AG20443 (cell line): ENCODE results near the gene HLA-DRA.
"Not testable (repeated sequence)": the region's sequence is repeated elsewhere in the genome, so short reads cannot be mapped to it uniquely, and the experiment has no call there.

Experiments
- DNase-seq: peaks from one replicate; pipeline ENCODE4 v3.0.0; 2012; ENCODE audit warnings: low spot score, mixed read lengths

Gene HLA-DRA

DNA sequence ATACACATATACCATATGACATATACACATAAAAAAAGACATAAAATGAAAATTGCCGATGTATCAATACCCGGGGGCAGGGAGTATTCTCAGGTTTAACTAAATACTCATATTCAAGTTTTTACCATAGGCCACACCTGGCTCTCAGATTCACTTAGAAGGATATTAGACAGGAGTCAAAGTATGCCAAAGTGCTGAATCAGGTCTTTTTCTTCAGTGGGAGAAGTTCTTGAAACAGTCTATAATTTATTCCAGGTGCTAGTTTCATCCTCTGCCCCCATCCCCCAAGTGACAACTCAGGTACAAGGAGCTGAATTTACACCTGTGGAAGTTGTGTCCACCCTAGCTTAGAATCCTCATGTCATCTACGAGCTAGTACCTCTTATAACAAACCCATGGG is 8.5 kb upstream of the HLA-DRA start:
- no peak for DNase-seq

DNA sequence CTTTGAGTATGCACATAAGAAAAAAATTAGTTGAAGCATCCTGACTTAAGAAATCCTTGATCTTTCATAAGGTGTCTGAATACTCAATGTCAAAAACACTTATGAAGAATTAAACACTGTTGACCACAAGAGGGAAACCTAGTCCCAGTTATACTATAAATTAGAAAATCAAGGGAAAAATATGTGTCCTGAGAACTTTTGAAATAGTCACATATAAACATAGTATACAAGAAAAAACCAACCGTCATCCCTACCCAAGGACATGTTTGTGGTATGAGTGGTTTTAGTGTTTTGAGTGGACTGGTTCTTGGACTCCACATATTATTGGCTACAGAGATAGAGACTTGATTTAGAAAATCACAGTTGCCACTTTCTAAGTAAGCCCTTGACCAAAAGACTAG is 7.6 kb upstream of the HLA-DRA start:
- no peak for DNase-seq

DNA sequence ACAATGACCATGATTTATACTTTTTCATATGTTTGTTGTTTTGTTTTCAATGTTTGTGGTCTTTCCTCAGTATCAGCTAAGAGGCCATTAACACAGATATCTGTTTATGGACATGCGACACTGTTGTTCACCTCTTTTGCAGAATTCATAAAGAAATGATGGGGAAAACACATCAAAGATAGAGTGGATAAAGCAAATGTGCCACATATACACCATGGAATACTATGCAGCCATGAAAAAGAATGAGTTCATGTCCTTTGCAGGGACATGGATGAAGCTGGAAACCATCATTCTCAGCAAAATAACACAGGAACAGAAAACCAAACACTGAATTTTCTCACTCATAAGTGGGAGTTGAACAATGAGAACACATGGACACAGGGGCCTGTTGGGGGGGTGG is 5.7 kb upstream of the HLA-DRA start:
- DNase-seq, result not testable (repeated sequence)

DNA sequence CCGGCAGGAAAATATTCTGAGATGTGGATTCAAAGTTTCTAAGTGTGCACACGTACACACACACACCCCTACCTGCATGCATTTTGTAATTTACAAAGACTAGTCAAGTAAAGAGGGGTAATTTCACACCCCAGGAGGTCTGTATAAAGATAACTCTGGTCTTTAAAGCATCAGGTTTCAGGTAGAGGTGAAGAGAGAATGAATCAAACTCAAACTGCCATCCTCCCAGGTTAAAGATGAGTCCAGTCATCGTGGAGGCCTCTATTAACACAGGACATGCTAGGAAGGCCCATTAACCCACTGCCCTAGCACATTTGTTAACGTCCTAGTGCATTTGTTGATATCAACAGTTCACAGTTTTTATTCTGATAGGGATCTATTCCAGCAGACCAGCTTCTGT is 3.5 kb upstream of the HLA-DRA start:
- no peak for DNase-seq

DNA sequence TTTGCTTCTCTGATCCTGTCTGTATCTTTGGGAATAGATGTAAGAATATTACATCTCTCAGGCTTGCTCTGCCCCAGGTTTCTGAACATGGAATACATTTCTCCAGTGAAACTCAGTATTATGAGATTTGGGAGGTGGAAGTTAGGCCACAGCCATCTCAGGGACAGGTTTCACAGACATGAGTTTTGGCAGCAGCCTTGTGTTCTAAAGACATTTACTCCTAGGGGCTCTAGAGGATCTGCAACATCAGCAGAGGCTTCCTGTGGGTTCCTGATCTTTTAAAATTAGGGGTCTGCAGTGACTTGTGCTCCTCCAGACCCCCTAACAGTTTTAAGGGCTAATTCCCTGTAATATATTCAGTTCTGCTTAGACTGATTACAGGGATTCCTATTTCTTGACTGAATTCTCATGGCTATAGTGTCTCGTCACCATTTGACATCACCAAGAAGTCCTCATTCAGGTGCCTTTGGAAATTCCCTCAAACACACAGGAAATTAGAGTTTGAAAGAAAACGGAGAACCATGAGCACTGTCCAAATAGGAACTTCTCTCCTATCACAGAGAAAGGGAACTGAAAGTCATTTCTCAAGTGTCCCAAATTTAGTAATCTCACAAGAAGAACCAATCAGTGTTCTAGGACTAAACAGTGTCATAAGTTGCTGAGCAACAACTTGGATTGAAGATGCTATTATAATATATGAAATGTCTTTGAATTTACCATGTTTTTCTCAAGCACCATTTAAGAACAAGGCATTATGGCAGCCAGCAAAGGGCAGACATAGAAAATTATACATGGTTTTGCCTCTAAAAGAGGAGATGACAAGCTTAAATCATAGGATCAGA is 2.5 kb upstream of the HLA-DRA start:
- peak; percentile 22 for DNase-seq

DNA sequence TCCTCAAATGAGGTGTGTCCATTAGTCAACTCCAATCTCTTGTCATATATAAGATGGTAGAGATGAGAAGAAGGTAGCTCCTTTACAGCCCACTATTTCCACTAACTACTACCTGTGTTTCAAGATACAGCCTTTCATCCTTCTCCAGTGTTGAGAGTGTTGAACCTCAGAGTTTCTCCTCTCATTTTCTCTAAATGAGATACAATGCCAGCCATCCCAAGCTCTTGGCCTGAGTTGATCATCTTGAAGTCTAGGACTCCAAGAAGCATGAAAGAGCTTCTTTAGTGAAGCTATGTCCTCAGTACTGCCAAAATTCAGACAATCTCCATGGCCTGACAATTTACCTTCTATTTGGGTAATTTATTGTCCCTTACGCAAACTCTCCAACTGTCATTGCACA is 548 bp upstream of the HLA-DRA start:
- DNase-seq, result no peak

DNA sequence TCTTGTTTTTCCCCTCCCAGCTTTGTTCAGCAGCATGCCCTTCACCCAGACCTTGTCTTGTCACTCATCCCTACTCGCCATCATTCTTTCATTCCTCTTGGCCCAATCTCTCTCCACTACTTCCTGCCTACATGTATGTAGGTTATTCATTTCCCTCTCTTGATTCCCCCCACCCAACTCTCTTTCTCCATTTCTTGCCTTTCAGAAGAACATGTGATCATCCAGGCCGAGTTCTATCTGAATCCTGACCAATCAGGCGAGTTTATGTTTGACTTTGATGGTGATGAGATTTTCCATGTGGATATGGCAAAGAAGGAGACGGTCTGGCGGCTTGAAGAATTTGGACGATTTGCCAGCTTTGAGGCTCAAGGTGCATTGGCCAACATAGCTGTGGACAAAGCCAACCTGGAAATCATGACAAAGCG is 2.6 kb downstream of the HLA-DRA start:
- no peak for DNase-seq

DNA sequence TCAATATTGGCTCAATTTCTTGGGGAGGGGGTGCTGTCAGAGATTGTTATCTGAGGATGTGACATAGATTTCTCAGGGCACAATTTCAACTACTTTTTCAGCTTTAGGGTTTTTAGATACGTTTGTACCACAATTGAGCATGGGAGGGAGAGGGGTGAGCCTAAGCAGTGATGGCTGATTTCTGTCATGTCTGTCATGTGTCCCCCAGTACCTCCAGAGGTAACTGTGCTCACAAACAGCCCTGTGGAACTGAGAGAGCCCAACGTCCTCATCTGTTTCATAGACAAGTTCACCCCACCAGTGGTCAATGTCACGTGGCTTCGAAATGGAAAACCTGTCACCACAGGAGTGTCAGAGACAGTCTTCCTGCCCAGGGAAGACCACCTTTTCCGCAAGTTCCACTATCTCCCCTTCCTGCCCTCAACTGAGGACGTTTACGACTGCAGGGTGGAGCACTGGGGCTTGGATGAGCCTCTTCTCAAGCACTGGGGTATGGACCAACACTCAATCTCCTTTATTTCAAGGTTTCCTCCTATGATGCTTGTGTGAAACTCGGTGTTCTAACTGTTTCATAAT is 3.4 kb downstream of the HLA-DRA start:
- DNase-seq, result no peak

DNA sequence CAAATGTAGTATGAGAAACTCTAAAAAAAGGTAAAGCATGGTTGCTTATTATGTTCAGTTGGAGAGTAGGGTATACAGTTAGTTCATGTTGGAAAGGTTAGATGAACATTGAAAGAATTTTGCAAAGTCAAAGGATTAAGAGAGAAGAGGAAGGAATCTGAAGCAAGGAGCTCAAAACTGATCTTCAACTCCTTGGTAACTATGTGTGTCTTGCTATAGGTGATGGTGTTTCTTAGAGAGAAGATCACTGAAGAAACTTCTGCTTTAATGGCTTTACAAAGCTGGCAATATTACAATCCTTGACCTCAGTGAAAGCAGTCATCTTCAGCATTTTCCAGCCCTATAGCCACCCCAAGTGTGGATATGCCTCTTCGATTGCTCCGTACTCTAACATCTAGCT is 4.7 kb downstream of the HLA-DRA start:
- DNase-seq, result no peak

DNA sequence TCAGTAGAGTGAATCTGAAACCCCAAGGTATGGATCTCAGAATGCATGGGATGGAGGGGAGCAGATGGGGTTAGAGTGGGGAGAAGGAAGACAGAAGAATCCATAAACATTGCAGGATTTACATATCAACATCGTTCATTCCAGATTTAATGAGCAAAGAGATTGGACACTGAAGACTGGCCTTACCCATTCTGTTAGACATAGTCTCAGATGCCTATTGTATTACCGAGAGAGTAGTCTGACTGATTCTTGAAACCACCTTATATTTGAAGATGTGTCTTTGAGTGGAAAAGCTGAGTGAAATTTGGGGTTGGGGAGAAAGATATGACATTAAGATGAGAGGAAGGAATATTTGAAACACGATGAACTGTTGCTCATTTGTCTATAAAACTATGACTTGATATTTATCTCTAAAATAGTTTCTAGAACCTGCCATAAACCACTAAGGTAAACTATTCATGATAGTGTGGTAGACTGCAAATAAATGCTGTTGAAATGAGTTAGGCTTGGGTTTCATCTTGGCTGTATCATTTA is 5.7 kb downstream of the HLA-DRA start:
- no peak for DNase-seq

DNA sequence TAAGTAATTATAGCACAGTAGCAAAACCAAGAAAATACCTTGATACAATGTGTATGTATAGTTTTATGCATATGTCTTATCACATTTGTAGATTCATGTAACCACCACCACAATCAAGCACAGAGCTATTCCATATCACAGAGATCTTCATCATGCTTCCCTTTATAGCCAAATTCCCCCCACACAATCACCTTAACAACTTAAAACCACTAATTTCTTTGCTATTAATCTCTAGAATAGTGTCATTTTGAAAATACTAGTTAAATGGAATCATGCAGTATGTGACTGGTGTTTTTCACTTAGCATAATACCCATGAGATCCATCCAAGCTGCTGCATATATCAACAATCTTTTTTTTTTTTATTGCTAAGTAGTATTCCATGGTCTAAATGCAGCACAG is 8.2 kb downstream of the HLA-DRA start:
- DNase-seq, result no peak

DNA sequence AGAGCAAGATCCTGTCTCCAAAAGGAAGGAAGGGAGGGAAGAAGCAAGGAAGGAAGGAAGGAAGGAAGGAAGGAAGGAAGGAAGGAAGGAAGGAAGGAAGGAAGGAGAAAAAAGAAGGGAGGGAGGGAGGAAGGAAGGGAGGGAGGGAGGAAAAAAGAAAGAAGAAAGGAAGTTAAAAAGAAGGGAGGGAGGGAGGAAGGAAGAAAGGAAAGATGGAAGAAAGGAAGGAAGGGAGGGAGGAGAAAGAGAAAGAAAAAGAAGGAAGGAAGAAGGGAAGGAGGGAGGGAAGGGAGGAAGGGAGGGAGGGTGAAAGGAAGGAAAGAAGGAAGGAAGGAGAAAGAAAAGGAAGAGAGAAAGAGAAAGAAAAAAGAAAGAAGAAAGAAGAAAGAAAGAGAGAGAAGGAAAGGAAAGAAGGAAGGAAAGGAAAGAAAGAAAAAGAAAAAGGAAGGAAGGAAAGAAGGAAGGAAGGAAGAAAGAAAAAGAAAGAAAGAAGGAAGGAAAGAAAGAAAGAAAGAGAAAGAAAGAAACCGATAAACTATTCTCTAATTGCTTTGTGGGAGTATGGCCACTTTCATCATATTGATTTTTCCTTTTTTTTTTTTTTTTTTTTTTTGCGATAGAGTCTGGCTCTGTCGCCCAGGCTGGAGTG is 9.5 kb downstream of the HLA-DRA start:
- DNase-seq, result no peak

DNA sequence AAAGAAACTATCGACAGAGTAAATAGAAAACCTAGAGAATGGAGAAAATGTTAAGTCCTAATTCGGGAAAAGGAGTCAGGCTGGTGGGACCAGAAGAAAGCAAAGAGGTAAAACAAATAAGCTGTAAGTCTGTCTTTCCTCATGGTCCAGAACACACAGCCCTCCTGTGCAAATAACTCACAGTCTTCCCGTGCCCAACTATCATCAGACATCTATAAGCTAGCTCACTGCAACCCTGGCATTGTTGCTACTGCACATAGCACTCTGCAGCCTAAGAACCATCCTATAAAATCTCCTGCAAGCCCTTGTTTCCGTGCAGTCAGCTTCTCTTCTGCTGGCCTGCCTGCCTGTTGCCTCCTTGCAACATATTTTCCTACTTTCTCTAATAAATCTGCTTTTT is 17.4 kb downstream of the HLA-DRA start:
- DNase-seq, result no peak

DNA sequence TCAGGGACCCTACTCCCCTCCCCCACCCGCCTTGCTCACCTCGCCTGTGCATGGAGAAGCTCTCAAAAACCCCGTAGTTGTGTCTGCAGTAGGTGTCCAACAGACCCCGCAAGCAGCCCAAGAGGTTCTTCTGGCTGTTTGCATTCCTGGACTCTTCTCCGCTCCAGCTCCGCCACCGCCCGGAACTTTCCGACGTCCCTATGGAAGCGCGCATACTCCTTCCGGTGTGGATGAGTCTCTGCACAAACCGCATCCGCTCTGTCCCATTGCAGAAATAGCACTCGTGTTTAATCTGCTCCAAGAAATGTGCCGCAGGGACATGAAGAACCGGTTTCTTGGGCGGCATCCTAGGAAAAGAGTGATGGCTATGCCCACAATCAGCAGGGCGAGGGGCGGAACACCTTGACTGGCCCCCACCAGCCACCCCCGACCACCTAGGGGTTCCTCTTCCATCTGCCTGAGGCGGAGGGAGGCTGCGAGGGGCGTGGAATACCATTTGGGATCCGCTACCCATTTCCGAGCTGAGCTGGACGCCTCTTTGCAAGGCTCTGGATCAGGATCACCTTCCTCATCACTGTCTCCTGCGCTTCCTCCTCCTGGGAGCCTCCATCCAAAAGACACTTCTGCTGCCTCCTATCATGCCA is 20.2 kb downstream of the HLA-DRA start:
- DNase-seq, result no peak

DNA sequence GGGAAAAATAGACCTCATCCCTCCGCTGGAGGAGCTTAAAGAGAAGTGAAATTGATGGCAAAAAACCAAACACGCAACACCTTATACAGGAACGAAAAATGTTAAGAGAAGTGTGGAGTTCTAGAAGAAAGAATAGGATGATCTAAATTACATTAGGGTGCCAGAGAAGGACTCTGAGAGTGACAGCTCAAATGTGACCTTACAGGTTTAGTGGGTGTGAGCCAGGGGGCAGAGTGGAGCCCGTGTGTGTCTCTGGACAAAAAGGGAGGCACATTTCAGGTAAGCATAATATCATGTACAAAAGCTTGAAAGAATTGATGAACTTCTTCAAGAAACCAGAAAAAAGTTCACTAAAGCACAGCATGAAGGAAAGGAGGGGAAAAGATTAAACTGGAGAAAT is 20.8 kb downstream of the HLA-DRA start:
- no peak for DNase-seq

DNA sequence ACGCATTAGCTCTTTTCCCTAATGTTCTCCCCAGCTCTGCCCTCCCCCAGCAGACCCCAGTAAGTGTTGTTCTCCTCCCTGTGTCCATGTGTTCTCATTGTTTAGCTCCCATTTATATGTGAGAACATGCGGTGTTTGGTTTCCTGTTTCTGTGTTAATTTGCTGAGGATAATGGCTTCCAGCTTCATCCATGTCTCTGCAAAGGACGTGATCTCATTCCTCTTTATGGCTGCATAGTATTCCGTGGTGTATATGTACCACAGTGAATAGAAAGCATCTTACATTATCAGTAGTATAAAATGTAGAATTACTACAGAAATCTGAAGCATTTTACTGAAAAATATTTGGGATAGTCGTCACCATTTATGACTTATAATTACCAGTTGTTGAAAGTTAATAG is 21.8 kb downstream of the HLA-DRA start:
- no peak for DNase-seq

DNA sequence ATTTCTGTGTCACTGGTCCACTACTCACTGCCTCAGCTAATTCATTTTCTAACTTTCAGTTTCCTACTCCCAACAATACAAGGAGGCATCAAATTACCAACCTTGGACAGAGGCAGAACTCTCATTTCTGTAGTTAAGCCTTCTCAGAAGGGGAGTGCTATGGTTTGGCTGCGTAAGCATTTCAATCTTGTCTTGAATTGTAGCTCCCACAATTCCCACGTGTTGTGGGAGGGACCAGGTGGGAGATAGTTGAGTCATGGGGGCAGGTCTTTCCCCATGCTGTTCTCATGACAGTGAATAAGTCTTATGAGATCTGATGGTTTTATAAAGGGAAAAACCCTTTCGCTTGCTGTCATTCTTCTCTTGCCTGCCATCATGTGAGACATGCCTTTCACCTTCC is 22.9 kb downstream of the HLA-DRA start:
- no peak for DNase-seq

DNA sequence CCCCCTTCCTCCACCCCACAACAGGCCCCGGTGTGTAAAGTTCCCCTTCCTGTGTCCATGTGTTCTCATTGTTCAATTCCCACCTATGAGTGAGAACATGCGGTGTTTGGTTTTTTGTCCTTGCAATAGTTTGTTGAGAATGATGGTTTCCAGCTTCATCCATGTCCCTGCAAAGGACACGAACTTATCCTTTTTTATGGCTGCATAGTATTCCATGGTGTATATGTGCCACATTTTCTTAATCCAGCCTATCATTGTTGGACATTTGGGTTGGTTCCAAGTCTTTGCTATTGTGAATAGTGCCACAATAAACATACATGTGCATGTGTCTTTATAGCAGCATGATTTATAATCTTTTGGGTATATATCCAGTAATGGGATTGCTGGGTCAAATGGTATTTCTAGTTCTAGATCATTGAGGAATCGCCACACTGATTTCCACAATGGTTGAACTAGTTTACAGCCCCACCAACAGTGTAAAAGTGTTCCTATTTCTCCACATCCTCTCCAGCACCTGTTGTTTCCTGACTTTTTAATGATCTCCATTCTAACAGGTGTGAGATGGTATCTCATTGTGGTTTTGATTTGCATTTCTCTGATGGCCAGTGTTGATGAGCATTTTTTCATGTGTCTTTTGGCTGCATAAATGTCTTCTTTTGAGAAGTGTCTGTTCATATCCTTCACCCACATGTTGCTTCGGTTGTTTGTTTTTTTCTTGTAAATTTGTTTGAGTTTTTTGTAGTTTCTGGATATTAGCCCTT is 28.2 kb downstream of the HLA-DRA start:
- DNase-seq, result not testable (repeated sequence)

DNA sequence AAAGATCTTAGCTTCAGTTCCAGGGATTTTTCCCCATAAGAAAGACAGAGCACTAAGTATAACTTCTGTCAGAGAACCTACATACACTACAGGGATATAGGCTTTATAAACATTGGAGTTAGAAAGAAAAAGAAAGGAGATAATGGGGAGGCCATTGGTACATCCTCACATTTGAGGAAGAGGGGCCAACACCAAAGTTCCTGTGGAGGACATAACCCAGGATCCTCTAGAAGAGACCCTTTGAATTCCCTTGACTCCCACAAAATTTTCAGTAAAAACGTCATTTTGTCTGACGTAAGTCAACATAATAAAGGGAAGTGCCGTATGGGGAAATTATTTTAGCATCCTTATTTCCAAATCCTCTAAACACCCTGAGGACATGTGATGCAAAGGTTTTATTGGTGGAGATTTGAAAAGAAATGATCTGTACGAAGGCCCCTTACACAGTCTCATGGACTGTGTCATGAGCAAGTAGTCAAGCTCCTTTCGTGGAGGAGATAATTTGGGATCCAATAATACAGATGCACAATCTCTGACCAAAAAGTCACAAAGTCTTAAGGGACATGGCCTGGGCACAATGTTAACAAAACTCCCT is 33.2 kb downstream of the HLA-DRA start:
- DNase-seq, result no peak

DNA sequence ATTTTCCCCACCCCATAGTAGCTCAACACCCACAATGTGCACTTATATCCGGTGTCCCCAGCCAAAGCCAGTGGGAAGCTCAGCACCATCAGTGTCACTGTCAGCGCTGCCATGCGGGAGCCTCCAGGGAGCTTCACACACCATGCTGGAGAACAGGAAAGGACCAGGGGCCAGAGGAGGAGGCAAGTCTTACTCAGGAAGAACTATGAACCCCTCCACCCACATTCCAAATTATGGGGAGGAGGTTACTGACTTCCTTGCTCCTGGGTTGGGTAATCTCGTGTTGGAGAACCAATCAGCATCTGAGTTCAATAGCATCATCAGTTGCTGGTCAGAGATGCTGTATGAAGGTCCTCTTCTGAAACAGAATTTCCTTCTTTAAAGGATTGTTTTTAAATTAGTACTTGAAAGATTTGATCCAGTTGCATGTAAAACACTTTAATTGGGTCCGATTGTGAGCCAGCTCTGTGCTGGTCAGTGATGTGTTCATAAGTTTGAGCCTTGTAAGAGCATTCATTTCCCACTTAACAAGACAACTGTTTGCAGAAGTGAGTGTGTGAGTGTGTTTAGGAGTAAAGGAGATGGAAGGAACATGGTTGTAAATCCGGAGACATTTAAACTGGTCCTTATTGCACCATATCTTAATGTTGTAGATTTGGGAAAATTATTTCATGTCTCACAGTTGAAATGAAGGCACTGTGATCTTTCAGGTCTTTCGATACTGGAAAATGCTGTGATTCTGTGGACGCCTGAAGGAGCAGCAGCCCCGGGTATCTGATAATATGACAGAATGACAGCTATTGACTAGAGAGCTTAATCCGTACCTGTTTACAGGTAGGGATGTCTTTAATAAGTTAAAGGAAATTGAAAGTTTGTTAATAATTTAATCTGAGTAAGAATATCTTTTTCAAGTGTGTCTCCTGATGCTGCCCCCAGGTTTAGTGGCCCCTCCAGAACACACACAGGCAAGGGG is 34.0 kb downstream of the HLA-DRA start:
- DNase-seq, result not testable (repeated sequence)
